H1 (cell line): ENCODE results near the gene TRABD. TPM values are rescaled to one million over a fixed set of nuclear protein-coding genes. Genes with fewer than 3 reads are reported as not detected.

Experiments
- CTCF ChIA-PET: fragments of 300-600 bp; sonication (Branson Sonifier 250); formaldehyde crosslinking; loops from one replicate; lab custom pipeline; 2021; ENCODE audit not compliant: partially characterized antibody; lab: Charles Lee
- POLR2A ChIA-PET: fragments of 300-600 bp; sonication (Branson Sonifier 250); formaldehyde crosslinking; loops from one replicate; lab custom pipeline; 2021; ENCODE audit warnings: inconsistent platforms; ENCODE audit not compliant: partially characterized antibody; lab: Charles Lee
- DNase-seq, 2 experiments: peaks; one replicate each; pipeline versions ENCODE4 v3.0.0 to v3.0.0-alpha.2; 2010 to 2022; ENCODE audit warnings: low spot score in 2 of 2, low read depth in 1 of 2, mixed read lengths in 1 of 2
- FAIRE-seq: peaks from 2 replicates; lab custom pipeline; 2011; peaks lifted over from hg19 to GRCh38; lab: Jason Lieb, UNC
- H2AFZ ChIP-seq: 2 replicates; pipeline ENCODE4 v1.8.1; 2012; ENCODE audit warnings: low read length, inconsistent platforms
- H2AK5ac ChIP-seq: 2 replicates; pipeline ENCODE4 v1.6.1; 2013; ENCODE audit warnings: low read depth, low read length
- H2BK120ac ChIP-seq: replicated peaks from 2 replicates; pipeline ENCODE3; 2013; ENCODE audit warnings: low read depth, low read length, inconsistent platforms
- H2BK12ac ChIP-seq: 2 replicates; pipeline ENCODE4 v1.6.1; 2013; ENCODE audit warnings: low read depth, low read length
- H2BK15ac ChIP-seq: 2 replicates; pipeline ENCODE4 v1.6.1; 2013; ENCODE audit warnings: low read length
- H2BK20ac ChIP-seq: 2 replicates; pipeline ENCODE4 v1.6.1; 2013; ENCODE audit warnings: low read length
- H2BK5ac ChIP-seq: 2 replicates; pipeline ENCODE4 v1.6.1; 2013; ENCODE audit warnings: low read depth, low read length
- H3K14ac ChIP-seq: 2 replicates; pipeline ENCODE4 v1.6.1; 2013; ENCODE audit warnings: inconsistent platforms; ENCODE audit not compliant: insufficient read length
- H3K18ac ChIP-seq: 2 replicates; pipeline ENCODE4 v1.6.1; 2013; ENCODE audit warnings: low read length; ENCODE audit errors: extremely low read depth
- H3K23ac ChIP-seq: 2 replicates; pipeline ENCODE4 v1.6.1; 2013; ENCODE audit warnings: inconsistent platforms; ENCODE audit not compliant: insufficient read length
- H3K23me2 ChIP-seq: 2 replicates; pipeline ENCODE4 v1.6.1; 2013; ENCODE audit warnings: low read depth, low read length
- H3K27ac ChIP-seq: 2 replicates; pipeline ENCODE4 v1.6.1; 2011; ENCODE audit warnings: low read depth, low read length, inconsistent platforms
- H3K27me3 ChIP-seq, 4 experiments: replicated peaks in 1 of 4; 1 replicate in 1 of 4; 2 replicates in 3 of 4; pipeline versions ENCODE4 v1.6.1 to v1.8.1; 2011 to 2013; ENCODE audit warnings: low read length in 3 of 4, mild to moderate bottlenecking in 3 of 4, inconsistent platforms in 2 of 4, mixed read lengths in 2 of 4, moderate library complexity in 1 of 4; ENCODE audit not compliant: control insufficient read depth in 3 of 4, insufficient read depth in 3 of 4; ENCODE audit errors: extremely low read depth in 1 of 4
- H3K36me3 ChIP-seq, 4 experiments: 2 replicates each; pipeline versions ENCODE4 v1.6.1 to v1.8.1; 2011 to 2013; ENCODE audit warnings: mild to moderate bottlenecking in 4 of 4, low read length in 3 of 4, moderate library complexity in 2 of 4, control low read depth in 1 of 4, inconsistent platforms in 1 of 4; ENCODE audit not compliant: insufficient read depth in 4 of 4, control insufficient read depth in 2 of 4
- H3K4ac ChIP-seq: replicated peaks from 2 replicates; pipeline ENCODE3; 2013; ENCODE audit warnings: low read length, low read depth, mixed read lengths, inconsistent platforms; ENCODE audit not compliant: insufficient read length
- H3K4me1 ChIP-seq, 4 experiments: replicated peaks in 1 of 4; 1 replicate in 1 of 4; 2 replicates in 3 of 4; pipeline versions ENCODE4 v1.6.1 to v1.8.1; 2011 to 2013; ENCODE audit warnings: low read length in 3 of 4, inconsistent platforms in 2 of 4, mixed read lengths in 1 of 4; ENCODE audit not compliant: insufficient read depth in 4 of 4, control insufficient read depth in 3 of 4
- H3K4me2 ChIP-seq, 2 experiments: 2 replicates each; pipeline versions ENCODE4 v1.6.1 to v1.8.1; 2011 to 2013; ENCODE audit warnings: low read depth in 2 of 2, low read length in 2 of 2, control low read depth in 1 of 2, inconsistent platforms in 1 of 2, mild to moderate bottlenecking in 1 of 2; ENCODE audit not compliant: insufficient read depth in 1 of 2
- H3K4me3 ChIP-seq, 4 experiments: fragments of 200-600, 300-600 bp in 1 of 4; sonication (generic), shearing (Covaris generic), sonication (Bioruptor Twin) in 1 of 4; 2 replicates each; pipeline versions ENCODE4 v1.5.1 to v1.8.1; 2011 to 2016; ENCODE audit warnings: low read length in 4 of 4, low read depth in 3 of 4, control low read depth in 2 of 4, inconsistent platforms in 2 of 4, mild to moderate bottlenecking in 2 of 4, mixed read lengths in 1 of 4, moderate library complexity in 1 of 4; ENCODE audit not compliant: insufficient read depth in 2 of 4; ENCODE audit errors: extremely low read depth in 1 of 4
- H3K56ac ChIP-seq: replicated peaks from 2 replicates; pipeline ENCODE3; 2013; ENCODE audit warnings: low read depth, mild to moderate bottlenecking, mixed read lengths, low read length, inconsistent platforms; ENCODE audit not compliant: insufficient read length
- H3K79me1 ChIP-seq: 2 replicates; pipeline ENCODE4 v1.6.1; 2013; ENCODE audit warnings: low read depth, low read length, control low read depth
- H3K79me2 ChIP-seq, 2 experiments: 2 replicates each; pipeline versions ENCODE4 v1.6.1 to v1.8.1; 2012 to 2013; ENCODE audit warnings: low read length in 2 of 2, mild to moderate bottlenecking in 2 of 2, inconsistent platforms in 1 of 2; ENCODE audit not compliant: insufficient read depth in 2 of 2, control insufficient read depth in 1 of 2
- H3K9ac ChIP-seq, 4 experiments: replicated peaks in 1 of 4; 1 replicate in 1 of 4; 2 replicates in 3 of 4; pipeline versions ENCODE4 v1.6.1 to v1.8.1; 2011 to 2013; ENCODE audit warnings: low read depth in 3 of 4, low read length in 3 of 4, control low read depth in 2 of 4, mild to moderate bottlenecking in 2 of 4, moderate library complexity in 2 of 4, inconsistent platforms in 1 of 4; ENCODE audit errors: extremely low read depth in 1 of 4
- H3K9me3 ChIP-seq, 2 experiments: 2 replicates each; pipeline versions ENCODE4 v1.6.1 to v1.8.1; 2012 to 2013; ENCODE audit warnings: mild to moderate bottlenecking in 2 of 2, moderate library complexity in 2 of 2, control low read depth in 1 of 2, inconsistent platforms in 1 of 2, low read depth in 1 of 2, low read length in 1 of 2, mixed read lengths in 1 of 2; ENCODE audit not compliant: insufficient read depth in 2 of 2
- H4K20me1 ChIP-seq, 2 experiments: replicated peaks in 1 of 2; 2 replicates each; pipeline versions ENCODE3 to v1.8.1; 2011 to 2013; ENCODE audit warnings: inconsistent platforms in 2 of 2, low read length in 2 of 2, mild to moderate bottlenecking in 1 of 2; ENCODE audit not compliant: insufficient read depth in 2 of 2, control insufficient read depth in 1 of 2
- H4K5ac ChIP-seq: 2 replicates; pipeline ENCODE4 v1.6.1; 2013; ENCODE audit warnings: low read length, low read depth, mixed read lengths, inconsistent platforms; ENCODE audit not compliant: insufficient read length
- H4K8ac ChIP-seq: 2 replicates; pipeline ENCODE4 v1.8.0; 2013; ENCODE audit warnings: mild to moderate bottlenecking, moderate library complexity, low read length, inconsistent platforms; ENCODE audit not compliant: insufficient read depth; ENCODE audit errors: extremely low read depth
- H4K91ac ChIP-seq: replicated peaks from 2 replicates; pipeline ENCODE3; 2013; ENCODE audit warnings: low read length, mixed read lengths, inconsistent platforms; ENCODE audit not compliant: insufficient read length
- RAD21 ChIP-seq, 2 experiments: IDR thresholded peaks in 1 of 2; conservative IDR thresholded peaks in 1 of 2; 2 replicates each; pipeline ENCODE4 v1.6.1; 2011; ENCODE audit warnings: low read depth in 2 of 2, low read length in 2 of 2, improper control_type of control experiment in 1 of 2, inconsistent platforms in 1 of 2, mild to moderate bottlenecking in 1 of 2, moderate library complexity in 1 of 2
- SIN3A ChIP-seq, 2 experiments: IDR thresholded peaks in 1 of 2; conservative IDR thresholded peaks in 1 of 2; 2 replicates each; pipeline ENCODE4 v1.6.1; 2011 to 2012; ENCODE audit warnings: low read length in 2 of 2, improper control_type of control experiment in 1 of 2, low read depth in 1 of 2, mild to moderate bottlenecking in 1 of 2
- WGBS, 2 experiments: shearing (Covaris generic) in 1 of 2; methylation state at CpG; one replicate each; pipeline versions ENCODE4 v1.1.6 to v1.1.7; 2013 to 2015; ENCODE audit warnings: low lambda C conversion rate in 2 of 2, mixed read lengths in 2 of 2, inconsistent platforms in 1 of 2, low coverage in 1 of 2, missing lambda C conversion rate in 1 of 2; ENCODE audit not compliant: insufficient replicate concordance in 2 of 2, insufficient coverage in 1 of 2, insufficient read length in 1 of 2; ENCODE audit errors: extremely low coverage in 1 of 2, missing lambda C conversion rate in 1 of 2; 5-methylcytosine and 5-hydroxymethylcytosine counted together
- polyA plus RNA-seq, 7 experiments: library from polyadenylated mRNA; depleted of rRNA in 3 of 7; stranded (reverse) in 5 of 7; unstranded in 2 of 7; fragments of >200 nt in 5 of 7; fragments of 200-250 nt in 2 of 7; gene quantifications; 1 replicate in 5 of 7; 2 replicates in 1 of 7; 4 replicates in 1 of 7; pipeline versions ENCODE4 v1.2.1 to v1.2.3, GENCODE V29; 2011 to 2013; ENCODE audit warnings: missing spikeins in 2 of 7, mixed read lengths in 2 of 7
- total RNA-seq: library from RNA; stranded (reverse); fragmentation: NEBNext Ultra II Directional; extraction: Animal tissue kit (Norgen Biotek cat#: 25700); gene quantifications from 2 replicates; pipeline ENCODE4 v1.2.1, GENCODE V29; 2021

The TRABD gene
- total and polyA plus RNA-seq, 2 of the 8 experiments (the other 6 are each of a cell fraction or from before 2014, with no cell fraction given) = 44.2 to 57.5 TPM

GRCh38 chr22:50146439-50147238 lies 39.1 kb upstream of the TRABD start:
- Histone ChIP-seq H3K27me3 (peaks cover 0 to 6% (median 2%) of the 10 kb centered on the region in 4 experiments; a peak in 2 of 7 replicates), H3K4me1 (peaks cover 0 to 4% (median 0%) of the 10 kb centered on the region in 4 experiments; a peak in 3 of 7 replicates), H3K4ac (no peak overlapping the region), H3K23me2 (no peaks in the 10 kb centered on the region), H2BK20ac (no peak overlapping the region), H4K91ac (no peak overlapping the region), H3K36me3 (no peaks in the 10 kb centered on the region), H3K23ac (no peak overlapping the region), H2AK5ac (peak overlapping the region; percentile 71; the same call in 1 of the 2 replicates), H3K56ac (no peak overlapping the region), H3K9ac (no peak overlapping the region), H4K20me1 (peaks cover 0 to 3% of the 10 kb centered on the region in 2 experiments), H3K9me3 (no peaks in the 10 kb centered on the region), H3K4me3 (no peak overlapping the region), H3K79me1 (no peaks in the 10 kb centered on the region), H4K5ac (no peak overlapping the region), H2BK12ac (no peak overlapping the region), H2AFZ (no peak overlapping the region), H4K8ac (no peak overlapping the region), H2BK15ac (no peak overlapping the region), H2BK5ac (no peak overlapping the region), H2BK120ac (no peak overlapping the region), H3K27ac (no peak overlapping the region), H3K4me2 (no peak overlapping the region), H3K18ac (no peak overlapping the region), H3K79me2 (no peaks in the 10 kb centered on the region), H3K14ac (no peak overlapping the region)
- TF ChIP-seq RAD21 (IDR thresholded peaks at IDR 0.05 in 1 of 2, conservative IDR thresholded peaks at IDR 0.05 in 1 of 2; ENCODE audit: low read depth in 2 of 2, low read length in 2 of 2) = peak in 1 of 2 experiments; percentile 32; a peak in 1 of 4 replicates
- no peak for TF ChIP-seq SIN3A (conservative IDR thresholded peaks at IDR 0.05 in 1 of 2, IDR thresholded peaks at IDR 0.05 in 1 of 2; ENCODE audit: low read depth in 1 of 2, low read length in 2 of 2)
- DNase-seq (no peak), FAIRE-seq (no peak)
- 88% methylated on average over 26 of the region's 27 CpGs; no CpG with 5 or more reads in 1 of the 2 experiments for WGBS, 2 experiments
- ChIA-PET CTCF (interaction anchor here (1.1 to 9.4 kb wide), 4 partner anchors 43 to 216 kb away, joined by 3 to 83 read pairs (median 13); no protein-coding TSS in a partner anchor), POLR2A (interaction anchor here (1.4 to 1.5 kb wide), 2 partner anchors 19 to 41 kb away, joined by 4 to 5 read pairs; no protein-coding TSS in a partner anchor)
